ENCODE data around the gene NIN.

DNA sequence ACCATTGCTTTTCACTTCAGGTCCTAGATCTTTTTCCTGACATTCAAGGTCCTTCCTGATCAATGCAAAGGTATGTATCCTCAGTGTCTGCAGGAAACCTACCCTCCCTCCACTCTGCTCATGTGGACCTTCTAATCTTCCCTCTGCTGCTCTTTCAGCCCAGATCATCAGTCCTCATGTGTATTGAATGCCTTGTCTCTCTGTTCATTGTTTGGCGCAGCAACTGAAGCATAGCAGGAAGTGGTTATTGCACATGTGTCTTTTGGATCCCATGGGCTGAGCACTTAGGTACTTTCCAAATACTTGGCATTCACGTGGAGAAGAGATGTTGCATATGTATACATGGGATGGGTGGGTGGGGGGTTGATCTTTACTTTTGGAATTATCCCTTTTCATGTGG is 4.3 kb upstream of the NIN start:
- TF ChIP-seq, protein P1, sequence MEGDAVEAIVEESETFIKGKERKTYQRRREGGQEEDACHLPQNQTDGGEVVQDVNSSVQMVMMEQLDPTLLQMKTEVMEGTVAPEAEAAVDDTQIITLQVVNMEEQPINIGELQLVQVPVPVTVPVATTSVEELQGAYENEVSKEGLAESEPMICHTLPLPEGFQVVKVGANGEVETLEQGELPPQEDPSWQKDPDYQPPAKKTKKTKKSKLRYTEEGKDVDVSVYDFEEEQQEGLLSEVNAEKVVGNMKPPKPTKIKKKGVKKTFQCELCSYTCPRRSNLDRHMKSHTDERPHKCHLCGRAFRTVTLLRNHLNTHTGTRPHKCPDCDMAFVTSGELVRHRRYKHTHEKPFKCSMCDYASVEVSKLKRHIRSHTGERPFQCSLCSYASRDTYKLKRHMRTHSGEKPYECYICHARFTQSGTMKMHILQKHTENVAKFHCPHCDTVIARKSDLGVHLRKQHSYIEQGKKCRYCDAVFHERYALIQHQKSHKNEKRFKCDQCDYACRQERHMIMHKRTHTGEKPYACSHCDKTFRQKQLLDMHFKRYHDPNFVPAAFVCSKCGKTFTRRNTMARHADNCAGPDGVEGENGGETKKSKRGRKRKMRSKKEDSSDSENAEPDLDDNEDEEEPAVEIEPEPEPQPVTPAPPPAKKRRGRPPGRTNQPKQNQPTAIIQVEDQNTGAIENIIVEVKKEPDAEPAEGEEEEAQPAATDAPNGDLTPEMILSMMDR (conservative IDR thresholded peaks at IDR 0.05): no peak
- TF ChIP-seq EZH2 (IDR thresholded peaks at IDR 0.05; ENCODE audit: low read depth): no peak
